Mesenchymal stem cell (in vitro differentiated cells and primary cell): ENCODE data around the gene TECPR2.

Source experiments
- DNase-seq: peaks from one replicate; pipeline ENCODE4 v3.0.0-alpha.2; 2013
- H2AFZ ChIP-seq: one replicate; pipeline ENCODE4 v1.6.1; 2013; ENCODE audit warnings: low read depth, mild to moderate bottlenecking, control low read depth, inconsistent platforms, low read length, moderate library complexity
- H2AK5ac ChIP-seq: 2 replicates; pipeline ENCODE4 v1.6.1; 2013; ENCODE audit warnings: low read length, moderate library complexity, mild to moderate bottlenecking, inconsistent platforms; ENCODE audit not compliant: severe bottlenecking
- H2BK120ac ChIP-seq: one replicate; pipeline ENCODE4 v1.6.1; 2013; ENCODE audit warnings: low read depth, mild to moderate bottlenecking, inconsistent platforms, low read length, moderate library complexity
- H2BK12ac ChIP-seq, 2 experiments: one replicate each; pipeline ENCODE4 v1.6.1; 2013; ENCODE audit warnings: inconsistent platforms in 2 of 2, low read length in 2 of 2, mild to moderate bottlenecking in 2 of 2, moderate library complexity in 2 of 2, control low read depth in 1 of 2
- H2BK15ac ChIP-seq: one replicate; pipeline ENCODE4 v1.6.1; 2013; ENCODE audit warnings: mild to moderate bottlenecking, low read depth, inconsistent platforms; ENCODE audit not compliant: poor library complexity, severe bottlenecking
- H2BK5ac ChIP-seq: 2 replicates; pipeline ENCODE4 v1.6.1; 2013; ENCODE audit warnings: low read depth, mild to moderate bottlenecking, low read length, control low read depth, inconsistent platforms; ENCODE audit not compliant: poor library complexity, severe bottlenecking
- H3K14ac ChIP-seq, 2 experiments: one replicate each; pipeline ENCODE4 v1.6.1; 2013; ENCODE audit warnings: inconsistent platforms in 2 of 2, low read length in 2 of 2, control low read depth in 1 of 2, mild to moderate bottlenecking in 1 of 2, moderate library complexity in 1 of 2
- H3K18ac ChIP-seq, 2 experiments: one replicate each; pipeline ENCODE4 v1.6.1; 2013; ENCODE audit warnings: inconsistent platforms in 2 of 2, low read length in 2 of 2, control low read depth in 1 of 2, low read depth in 1 of 2, mild to moderate bottlenecking in 1 of 2
- H3K23ac ChIP-seq, 2 experiments: one replicate each; pipeline ENCODE4 v1.6.1; 2013; ENCODE audit warnings: inconsistent platforms in 2 of 2, low read length in 2 of 2, mild to moderate bottlenecking in 2 of 2, moderate library complexity in 2 of 2, control low read depth in 1 of 2
- H3K27ac ChIP-seq: 2 replicates; pipeline ENCODE4 v1.5.1; 2013; ENCODE audit warnings: mild to moderate bottlenecking, moderate library complexity, low read length, control low read depth, inconsistent platforms; ENCODE audit not compliant: poor library complexity, severe bottlenecking
- H3K27me3 ChIP-seq, 2 experiments: 2 replicates each; pipeline versions ENCODE4 v1.6.1 to v1.7.0; 2013; ENCODE audit warnings: low read length in 2 of 2, mild to moderate bottlenecking in 2 of 2, moderate library complexity in 2 of 2, control low read depth in 1 of 2, inconsistent platforms in 1 of 2; ENCODE audit not compliant: control insufficient read depth in 1 of 2, insufficient read depth in 1 of 2
- H3K36me3 ChIP-seq, 2 experiments: 2 replicates each; pipeline versions ENCODE4 v1.6.1 to v1.7.0; 2013; ENCODE audit warnings: low read length in 2 of 2, control low read depth in 1 of 2, inconsistent platforms in 1 of 2, low read depth in 1 of 2, mild to moderate bottlenecking in 1 of 2; ENCODE audit not compliant: insufficient read depth in 2 of 2, control insufficient read depth in 1 of 2
- H3K4ac ChIP-seq, 2 experiments: one replicate each; pipeline ENCODE4 v1.6.1; 2013; ENCODE audit warnings: inconsistent platforms in 2 of 2, low read length in 2 of 2, mild to moderate bottlenecking in 2 of 2, moderate library complexity in 2 of 2, control low read depth in 1 of 2, low read depth in 1 of 2
- H3K4me1 ChIP-seq: 2 replicates; pipeline ENCODE4 v1.6.1; 2013; ENCODE audit warnings: low read depth, low read length, control low read depth; ENCODE audit not compliant: control insufficient read depth, insufficient read depth
- H3K4me2 ChIP-seq: 2 replicates; pipeline ENCODE4 v1.6.1; 2013; ENCODE audit warnings: low read length, mild to moderate bottlenecking, inconsistent platforms; ENCODE audit not compliant: poor library complexity, severe bottlenecking
- H3K4me3 ChIP-seq, 2 experiments: 2 replicates each; pipeline versions ENCODE4 v1.5.1 to v1.7.0; 2013; ENCODE audit warnings: low read length in 2 of 2, mild to moderate bottlenecking in 2 of 2, control low read depth in 1 of 2, low read depth in 1 of 2; ENCODE audit not compliant: insufficient read depth in 1 of 2
- H3K79me1 ChIP-seq: replicated peaks from 2 replicates; pipeline ENCODE4 v1.6.1; 2013; ENCODE audit warnings: mild to moderate bottlenecking, control low read depth, low read length, inconsistent platforms; ENCODE audit not compliant: poor library complexity, severe bottlenecking
- H3K9ac ChIP-seq: 2 replicates; pipeline ENCODE4 v1.7.0; 2013; ENCODE audit warnings: mild to moderate bottlenecking, low read length, moderate library complexity
- H3K9me3 ChIP-seq: 2 replicates; pipeline ENCODE4 v1.7.0; 2013; ENCODE audit warnings: mild to moderate bottlenecking, low read length; ENCODE audit not compliant: control insufficient read depth
- H4K8ac ChIP-seq: one replicate; pipeline ENCODE4 v1.6.1; 2013; ENCODE audit warnings: inconsistent platforms, mild to moderate bottlenecking, low read length, moderate library complexity
- H4K91ac ChIP-seq: one replicate; pipeline ENCODE4 v1.6.1; 2013; ENCODE audit warnings: mild to moderate bottlenecking, low read length, inconsistent platforms
- WGBS: methylation state at CpG from one replicate; pipeline ENCODE4 v1.1.7; 2013; ENCODE audit warnings: mixed read lengths; 5-methylcytosine and 5-hydroxymethylcytosine counted together

Gene TECPR2

DNA sequence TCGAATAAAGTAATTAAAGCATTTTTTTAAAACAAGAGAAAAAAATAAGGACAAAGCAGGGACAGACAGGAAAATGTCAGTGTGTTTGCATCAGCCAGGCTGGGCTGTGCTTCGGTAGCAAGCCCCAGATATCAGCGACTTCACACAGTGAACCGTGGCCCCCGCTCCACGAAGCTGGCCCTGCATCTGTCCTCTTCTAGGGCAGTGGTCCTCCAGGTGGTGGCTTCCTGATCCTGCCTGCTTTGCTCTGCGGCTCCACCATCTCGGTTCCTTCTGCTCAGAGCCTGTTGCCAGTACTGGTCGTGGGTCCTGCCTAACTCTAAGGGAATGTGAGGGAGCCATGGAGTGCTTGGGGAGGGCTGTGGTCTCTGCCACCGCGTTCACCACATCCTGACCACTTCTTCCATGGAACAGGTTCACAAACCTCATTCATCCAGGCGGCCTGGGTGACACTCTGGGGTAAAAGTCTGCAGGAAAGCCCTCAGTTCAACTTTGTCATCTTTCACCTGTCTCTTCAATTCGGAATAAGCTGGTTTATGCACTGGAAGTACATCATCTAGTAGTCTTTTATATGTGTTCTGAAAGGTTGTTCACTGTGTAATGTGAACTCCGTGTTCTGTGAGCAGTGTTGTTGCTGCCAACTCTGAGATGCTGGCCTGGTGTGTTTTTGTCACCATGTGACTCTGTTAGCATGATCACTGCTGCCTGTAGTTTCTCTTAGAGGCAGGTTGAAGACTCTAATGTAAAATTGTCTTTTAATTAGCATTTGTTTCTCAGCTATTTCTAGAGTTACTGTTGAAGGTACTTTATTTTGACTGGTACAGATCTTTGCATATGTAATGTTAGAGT is 99.0 kb downstream of the TECPR2 start:
- no peak for DNase-seq
- Histone ChIP-seq H4K8ac (no peak overlapping the region), H3K4me1 (peaks cover 2% of the 10 kb centered on the region), H3K23ac (no peak overlapping the region), H2AFZ (no peak overlapping the region), H4K91ac (no peak overlapping the region), H3K4ac (no peak overlapping the region), H3K4me2 (no peak overlapping the region), H3K9me3 (no peaks in the 10 kb centered on the region), H3K4me3 (no peak overlapping the region), H2BK120ac (no peak overlapping the region), H3K27me3 (no peaks in the 10 kb centered on the region), H3K18ac (no peak overlapping the region), H3K79me1 (peaks cover 2% of the 10 kb centered on the region), H2BK5ac (no peak overlapping the region), H3K27ac (no peak overlapping the region), H3K14ac (no peak overlapping the region), H2AK5ac (no peak overlapping the region), H2BK15ac (no peak overlapping the region), H2BK12ac (no peak overlapping the region), H3K9ac (no peak overlapping the region), H3K36me3 (peaks cover 43 to 52% of the 10 kb centered on the region in 2 experiments)
- WGBS, result 96% methylated on average over 14 of the region's 14 CpGs

DNA sequence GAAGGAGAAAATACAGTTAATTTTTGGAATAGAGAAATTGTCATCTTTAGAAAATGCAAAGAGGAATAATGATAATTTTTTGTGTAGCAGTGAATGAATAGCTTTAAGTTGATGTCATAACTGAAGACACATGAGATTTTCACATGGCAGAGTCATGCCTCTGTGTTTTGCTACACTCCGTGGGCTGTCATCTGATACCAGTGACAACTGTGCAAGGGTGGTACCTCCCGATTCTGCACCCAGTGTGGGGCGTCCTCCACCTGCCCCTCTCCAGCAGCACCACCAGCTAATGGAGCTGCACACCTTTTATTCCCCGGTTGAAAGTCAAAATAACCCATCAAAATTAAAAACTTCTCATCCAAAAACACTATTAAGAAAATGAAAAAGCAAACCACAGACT is 99.7 kb downstream of the TECPR2 start:
- Histone ChIP-seq H3K23ac (no peak overlapping the region), H2BK12ac (no peak overlapping the region), H2BK5ac (no peak overlapping the region), H3K27me3 (no peaks in the 10 kb centered on the region), H4K8ac (no peak overlapping the region), H2AK5ac (no peak overlapping the region), H3K18ac (no peak overlapping the region), H3K9ac (no peak overlapping the region), H2BK15ac (no peak overlapping the region), H2AFZ (no peak overlapping the region), H4K91ac (no peak overlapping the region), H3K9me3 (no peaks in the 10 kb centered on the region), H3K4me3 (no peak overlapping the region), H3K36me3 (peaks cover 39 to 52% of the 10 kb centered on the region in 2 experiments), H3K14ac (no peak overlapping the region), H3K4ac (no peak overlapping the region), H3K4me1 (peaks cover 2% of the 10 kb centered on the region), H3K4me2 (no peak overlapping the region), H3K27ac (no peak overlapping the region), H2BK120ac (no peak overlapping the region), H3K79me1 (peaks cover 2% of the 10 kb centered on the region)
- 96% methylated on average over 4 of the region's 4 CpGs for WGBS
- DNase-seq, result no peak

DNA sequence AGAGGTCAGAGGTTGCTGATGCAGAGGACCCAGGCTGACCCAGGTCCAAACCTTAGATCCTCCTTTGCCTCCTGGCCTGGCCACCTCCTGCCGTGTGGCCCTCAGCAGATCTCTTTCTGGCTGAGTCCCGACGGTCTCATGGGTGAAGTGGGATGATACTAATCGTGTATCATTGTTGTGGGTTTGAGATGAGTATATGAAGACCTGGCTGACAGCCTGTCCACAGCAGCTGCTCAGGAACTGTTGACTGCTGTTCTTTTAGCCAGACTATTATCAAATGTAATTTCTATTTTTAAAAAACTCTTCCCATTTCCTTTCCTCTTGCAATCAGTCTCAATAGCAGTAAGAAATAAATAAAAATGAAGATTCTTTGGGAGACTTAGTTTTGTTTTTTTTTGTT is 101.3 kb downstream of the TECPR2 start:
- Histone ChIP-seq H3K4me2 (no peak overlapping the region), H3K23ac (no peak overlapping the region), H3K9me3 (no peaks in the 10 kb centered on the region), H2BK12ac (no peak overlapping the region), H3K79me1 (peaks cover 2% of the 10 kb centered on the region), H3K27me3 (no peaks in the 10 kb centered on the region), H2BK5ac (no peak overlapping the region), H2AFZ (no peak overlapping the region), H2BK15ac (no peak overlapping the region), H3K14ac (no peak overlapping the region), H3K18ac (no peak overlapping the region), H3K4ac (no peak overlapping the region), H2AK5ac (no peak overlapping the region), H4K91ac (no peak overlapping the region), H3K27ac (no peak overlapping the region), H3K9ac (no peak overlapping the region), H2BK120ac (no peak overlapping the region), H4K8ac (no peak overlapping the region), H3K4me3 (peak overlapping the region in 1 of 2 experiments; percentile 23), H3K36me3 (peaks cover 35 to 51% of the 10 kb centered on the region in 2 experiments), H3K4me1 (peaks cover 2% of the 10 kb centered on the region)
- DNase-seq, result no peak
- 96% methylated on average over 3 of the region's 4 CpGs for WGBS

DNA sequence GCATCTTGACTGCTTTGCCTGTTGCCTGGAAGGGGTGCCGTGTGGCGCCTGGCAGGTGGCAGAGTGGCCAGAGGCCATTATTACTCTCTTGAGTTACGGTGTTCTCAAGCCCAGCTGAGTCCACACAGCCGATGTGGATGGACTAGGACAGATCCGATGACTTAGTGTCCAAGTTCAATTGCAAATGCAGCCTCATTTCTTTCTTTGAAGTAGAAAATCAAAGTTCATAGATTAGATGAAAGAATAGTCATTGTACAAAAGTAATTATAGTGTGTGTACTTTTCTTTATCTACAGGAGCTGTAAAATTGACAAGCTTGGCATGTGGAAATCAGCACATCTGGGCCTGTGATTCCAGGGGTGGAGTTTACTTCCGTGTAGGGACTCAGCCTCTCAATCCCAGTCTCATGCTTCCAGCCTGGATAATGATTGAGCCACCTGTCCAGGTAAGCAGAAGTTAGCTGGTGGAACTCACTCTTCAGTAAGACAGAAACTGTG is 102.2 kb downstream of the TECPR2 start:
- H3K9me3 ChIP-seq, result no peaks in the 10 kb centered on the region
- H2BK5ac ChIP-seq, result no peak overlapping the region
- WGBS, result 95% methylated on average over 6 of the region's 6 CpGs
- H3K36me3 ChIP-seq, result peaks cover 29 to 49% of the 10 kb centered on the region in 2 experiments
- no peak overlapping the region for H4K8ac ChIP-seq
- H3K4me1 ChIP-seq, result peaks cover 2% of the 10 kb centered on the region
- H3K27ac ChIP-seq, result no peak overlapping the region
- H3K14ac ChIP-seq, result no peak overlapping the region
- H3K9ac ChIP-seq, result no peak overlapping the region
- H3K27me3 ChIP-seq, result no peaks in the 10 kb centered on the region
- no peak overlapping the region for H3K18ac ChIP-seq
- H3K79me1 ChIP-seq, result peaks cover 2% of the 10 kb centered on the region
- no peak overlapping the region for H3K23ac ChIP-seq
- H2AFZ ChIP-seq, result no peak overlapping the region
- no peak overlapping the region for H4K91ac ChIP-seq
- H2BK15ac ChIP-seq, result no peak overlapping the region
- H2BK120ac ChIP-seq, result no peak overlapping the region
- no peak overlapping the region for H3K4ac ChIP-seq
- DNase-seq, result no peak
- H2AK5ac ChIP-seq, result no peak overlapping the region
- no peak overlapping the region for H3K4me2 ChIP-seq
- no peak overlapping the region for H2BK12ac ChIP-seq
- H3K4me3 ChIP-seq, result no peak overlapping the region
